IMR-90 (cell line): ENCODE measurements around the gene RNF34. TPM values are rescaled to one million over a fixed set of nuclear protein-coding genes. Genes with fewer than 3 reads are reported as not detected.

ENCODE experiments used
- ATAC-seq: fragments of 200-7000 bp; cut with Tn5 transposase; 2 replicates; pipeline ENCODE4 v1.9.1; 2020; ENCODE audit warnings: low read depth, mild to moderate bottlenecking, moderate library complexity
- BruUV-seq: library from RNA; stranded (reverse); fragments of 400-500 nt; replicated peaks from 2 replicates; lab custom pipeline; 2021; lab: Mats Ljungman, UMichigan
- CTCF ChIA-PET: fragments of 300-600 bp; formaldehyde crosslinking; extraction: SDS; loops from one replicate; lab custom pipeline; 2021; ENCODE audit warnings: antibody characterized with exemption; lab: Yijun Ruan, JAX
- POLR2A ChIA-PET: fragments of 300-600 bp; sonication (Branson Sonifier 250); formaldehyde crosslinking; loops from one replicate; lab custom pipeline; 2022; ENCODE audit warnings: antibody characterized with exemption; ENCODE audit not compliant: unreplicated experiment; lab: Charles Lee
- DNase-seq: peaks from one replicate; pipeline ENCODE4 v3.0.0; 2013
- H2AFZ ChIP-seq: replicated peaks from 2 replicates; pipeline ENCODE3; 2013; ENCODE audit warnings: low read length, mild to moderate bottlenecking; ENCODE audit not compliant: poor library complexity
- H2AK5ac ChIP-seq: 2 replicates; pipeline ENCODE4 v1.6.1; 2013; ENCODE audit warnings: low read depth, low read length, inconsistent platforms
- H2AK9ac ChIP-seq: replicated peaks from 2 replicates; pipeline ENCODE3; 2013; ENCODE audit warnings: mild to moderate bottlenecking, low read depth, low read length, moderate library complexity; ENCODE audit not compliant: poor library complexity
- H2BK120ac ChIP-seq: 2 replicates; pipeline ENCODE4 v1.6.1; 2013; ENCODE audit warnings: low read depth, low read length, inconsistent platforms
- H2BK15ac ChIP-seq: 3 replicates; pipeline ENCODE4 v1.6.1; 2013; ENCODE audit warnings: low read depth, low read length, inconsistent platforms
- H2BK20ac ChIP-seq: 2 replicates; pipeline ENCODE4 v1.6.1; 2013; ENCODE audit warnings: low read depth, mild to moderate bottlenecking, inconsistent platforms, low read length, moderate library complexity
- H2BK5ac ChIP-seq: 2 replicates; pipeline ENCODE4 v1.6.1; 2013; ENCODE audit warnings: mild to moderate bottlenecking, low read depth, low read length, inconsistent platforms; ENCODE audit not compliant: poor library complexity, severe bottlenecking
- H3K14ac ChIP-seq: replicated peaks from 2 replicates; pipeline ENCODE4 v1.6.1; 2013; ENCODE audit warnings: low read depth, low read length, inconsistent platforms
- H3K18ac ChIP-seq: 2 replicates; pipeline ENCODE4 v1.6.1; 2013; ENCODE audit warnings: low read depth, low read length, control low read depth
- H3K23ac ChIP-seq: 2 replicates; pipeline ENCODE4 v1.6.1; 2013; ENCODE audit warnings: low read depth, low read length, inconsistent platforms
- H3K27ac ChIP-seq: 2 replicates; pipeline ENCODE4 v1.5.1; 2013; ENCODE audit warnings: mild to moderate bottlenecking, control low read depth, low read length; ENCODE audit not compliant: insufficient read depth
- H3K27me3 ChIP-seq: 2 replicates; pipeline ENCODE4 v1.6.1; 2013; ENCODE audit warnings: low read length; ENCODE audit not compliant: control insufficient read depth, insufficient read depth
- H3K36me3 ChIP-seq: 2 replicates; pipeline ENCODE4 v1.6.1; 2013; ENCODE audit warnings: low read length, mixed read lengths; ENCODE audit not compliant: control insufficient read depth, insufficient read depth
- H3K4ac ChIP-seq: 2 replicates; pipeline ENCODE4 v1.6.1; 2013; ENCODE audit warnings: low read depth, low read length, inconsistent platforms
- H3K4me1 ChIP-seq: 2 replicates; pipeline ENCODE4 v1.6.1; 2013; ENCODE audit warnings: low read length, mixed read lengths; ENCODE audit not compliant: control insufficient read depth, insufficient read depth
- H3K4me2 ChIP-seq: 2 replicates; pipeline ENCODE4 v1.6.1; 2013; ENCODE audit warnings: low read depth, mild to moderate bottlenecking, control low read depth, low read length, moderate library complexity
- H3K4me3 ChIP-seq: 2 replicates; pipeline ENCODE4 v1.5.1; 2013; ENCODE audit warnings: low read depth, mild to moderate bottlenecking, control low read depth, low read length, moderate library complexity; ENCODE audit not compliant: insufficient read depth
- H3K56ac ChIP-seq: 2 replicates; pipeline ENCODE4 v1.6.1; 2013; ENCODE audit warnings: low read length, inconsistent platforms; ENCODE audit not compliant: insufficient read depth; ENCODE audit errors: extremely low read depth
- H3K79me1 ChIP-seq, 2 experiments: 2 replicates each; pipeline ENCODE4 v1.6.1; 2013; ENCODE audit warnings: low read length in 2 of 2, inconsistent platforms in 1 of 2, low read depth in 1 of 2
- H3K9ac ChIP-seq: 2 replicates; pipeline ENCODE4 v1.6.1; 2013; ENCODE audit warnings: low read depth, low read length, control low read depth
- H3K9me1 ChIP-seq: 2 replicates; pipeline ENCODE4 v1.6.1; 2013; ENCODE audit warnings: low read length, inconsistent platforms; ENCODE audit not compliant: insufficient read depth
- H3K9me3 ChIP-seq: 2 replicates; pipeline ENCODE4 v1.6.1; 2013; ENCODE audit warnings: low read length; ENCODE audit not compliant: control insufficient read depth, insufficient read depth
- H4K20me1 ChIP-seq: 2 replicates; pipeline ENCODE4 v1.6.1; 2013; ENCODE audit warnings: low read length, inconsistent platforms; ENCODE audit not compliant: insufficient read depth
- H4K5ac ChIP-seq: 2 replicates; pipeline ENCODE4 v1.6.1; 2013; ENCODE audit warnings: mild to moderate bottlenecking, low read depth, low read length, control low read depth
- H4K8ac ChIP-seq, 2 experiments: 2 replicates each; pipeline ENCODE4 v1.6.1; 2013; ENCODE audit warnings: low read depth in 2 of 2, low read length in 2 of 2, control low read depth in 1 of 2, inconsistent platforms in 1 of 2
- H4K91ac ChIP-seq: 2 replicates; pipeline ENCODE4 v1.6.1; 2013; ENCODE audit warnings: low read depth, low read length, inconsistent platforms; ENCODE audit not compliant: insufficient read depth
- BHLHE40 ChIP-seq: fragments of 150-350 bp; IDR thresholded peaks from 2 replicates; pipeline ENCODE4 v1.6.1; 2016; ENCODE audit warnings: mild to moderate bottlenecking, low read depth, low read length
- CEBPB ChIP-seq: IDR thresholded peaks from 2 replicates; pipeline ENCODE4 v1.6.1; 2012; ENCODE audit warnings: low read depth, low read length, improper control_type of control experiment
- CHD1 ChIP-seq: IDR thresholded peaks from 2 replicates; pipeline ENCODE4 v1.6.1; 2012; ENCODE audit warnings: low read depth, low read length, improper control_type of control experiment
- FOS ChIP-seq: fragments of 150-350 bp; IDR thresholded peaks from 2 replicates; pipeline ENCODE4 v1.6.1; 2016; ENCODE audit warnings: low read depth, low read length
- MAZ ChIP-seq: IDR thresholded peaks from 2 replicates; pipeline ENCODE4 v1.6.1; 2012; ENCODE audit warnings: low read depth, mild to moderate bottlenecking, low read length, improper control_type of control experiment, moderate library complexity, borderline replicate concordance
- MXI1 ChIP-seq: IDR thresholded peaks from 2 replicates; pipeline ENCODE4 v1.6.1; 2012; ENCODE audit warnings: low read depth, mild to moderate bottlenecking, low read length, moderate library complexity, borderline replicate concordance
- NFE2L2 ChIP-seq: fragments of 150-350 bp; IDR thresholded peaks from 2 replicates; pipeline ENCODE4 v1.6.1; 2016; ENCODE audit warnings: low read depth, mild to moderate bottlenecking, low read length
- RFX5 ChIP-seq: IDR thresholded peaks from 2 replicates; pipeline ENCODE4 v1.8.0; 2012; ENCODE audit warnings: low read depth, mild to moderate bottlenecking, low read length, moderate library complexity
- SMC3 ChIP-seq: fragments of 150-350 bp; IDR thresholded peaks from 2 replicates; pipeline ENCODE4 v1.6.1; 2016; ENCODE audit warnings: low read depth, mild to moderate bottlenecking, antibody characterized with exemption, low read length, moderate library complexity
- USF2 ChIP-seq: fragments of 150-350 bp; IDR thresholded peaks from 2 replicates; pipeline ENCODE4 v1.6.1; 2017; ENCODE audit warnings: mild to moderate bottlenecking, antibody characterized with exemption, low read length, low read depth
- WGBS, 2 experiments: methylation state at CpG; one replicate each; pipeline versions ENCODE4 v1.1.5 to v1.1.7; 2013; ENCODE audit warnings: missing lambda C conversion rate in 2 of 2; ENCODE audit not compliant: insufficient read length in 1 of 2; ENCODE audit errors: extremely low coverage in 2 of 2; 5-methylcytosine and 5-hydroxymethylcytosine counted together
- dilution Hi-C: fragments of 300-500 bp; cut with HindIII; formaldehyde crosslinking; loops from one replicate; pipeline ENCODE4 v1.14.3; 2018; ENCODE audit warnings: low sequenced_read_pairs; ENCODE audit not compliant: unreplicated experiment
- in situ Hi-C: fragments of 300-500 bp; cut with MboI; formaldehyde crosslinking; loops from 3 replicates; pipeline ENCODE4 v1.14.3; 2019; ENCODE audit warnings: low sequenced_read_pairs, inconsistent platforms, mixed read lengths
- intact Hi-C: fragments of 100-400 bp; cut with micrococcal nuclease; formaldehyde crosslinking; loops from 2 replicates; pipeline ENCODE4 v1.10.0; 2022
- polyA plus RNA-seq, 3 experiments: library from polyadenylated mRNA; depleted of rRNA; stranded (reverse); fragments of >200 nt; gene quantifications; 2 replicates each; pipeline ENCODE4 v1.2.3, GENCODE V29; 2012; ENCODE audit warnings: low replicate concordance in 1 of 3
- total RNA-seq: library from RNA; depleted of rRNA; stranded (reverse); fragments of >200 nt; gene quantifications from 2 replicates; pipeline ENCODE4 v1.2.3, GENCODE V29; 2012
- TF ChIP-seq, protein P1 (sequence below): conservative IDR thresholded peaks from 2 replicates; pipeline ENCODE4 v1.5.1; 2012; ENCODE audit warnings: mild to moderate bottlenecking, low read depth, low read length, improper control_type of control experiment

The RNF34 gene
- total and polyA plus RNA-seq, 2 of the 4 experiments (the other 2 are of a cell fraction) = 33.2 to 69.5 TPM

DNA sequence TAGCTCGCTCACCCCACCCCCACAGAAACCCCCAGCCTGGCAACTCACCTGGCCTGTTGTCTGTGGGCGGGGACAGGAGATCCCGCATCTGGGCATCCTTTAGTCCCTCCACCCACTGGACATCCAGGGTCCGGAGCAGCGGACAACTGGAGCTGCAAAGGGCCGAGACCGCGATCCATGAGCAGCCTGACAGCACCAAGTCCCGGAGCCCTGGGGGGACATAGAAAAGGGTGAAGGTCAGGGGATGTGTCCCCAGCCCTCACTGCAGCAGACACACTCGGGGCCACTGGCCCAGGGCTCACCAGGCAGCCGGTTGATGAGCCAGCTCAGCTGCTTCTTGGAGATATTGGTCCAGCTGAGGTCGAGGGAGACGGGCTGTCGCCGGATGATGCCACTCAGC lies 40.9 kb downstream of the RNF34 start:
- POLR2A ChIA-PET = interaction anchor here (0.5 kb wide), 1 partner anchor 284 kb away, joined by 8 read pairs; no protein-coding TSS in a partner anchor
- no TSS peak for BruUV-seq

More for the DNA sequence above, 40.9 kb downstream of the RNF34 start:
- Histone ChIP-seq H2BK20ac (no peak overlapping the region), H3K4ac (no peak overlapping the region), H4K91ac (no peak overlapping the region), H3K9ac (no peak overlapping the region), H3K9me3 (no peaks in the 10 kb centered on the region), H3K9me1 (0 out of 2 replicates have a peak, but pooled peaks cover 7% of the 10 kb centered on the region), H3K27me3 (no peaks in the 10 kb centered on the region), H3K56ac (no peak overlapping the region), H3K18ac (no peak overlapping the region), H3K4me2 (no peak overlapping the region), H3K27ac (no peak overlapping the region), H3K4me1 (no peaks in the 10 kb centered on the region), H2BK5ac (no peak overlapping the region), H3K4me3 (no peak overlapping the region), H4K20me1 (no peaks in the 10 kb centered on the region), H4K5ac (no peak overlapping the region), H3K14ac (no peak overlapping the region), H2BK15ac (no peak overlapping the region), H3K79me1 (peaks cover 7 to 31% of the 10 kb centered on the region in 2 experiments; a peak in 2 of 4 replicates), H3K36me3 (peaks cover 51% of the 10 kb centered on the region), H2AK5ac (no peak overlapping the region), H3K23ac (no peak overlapping the region), H2AFZ (no peak overlapping the region), H2AK9ac (no peak overlapping the region), H4K8ac (no peak overlapping the region), H2BK120ac (no peak overlapping the region)
- TF ChIP-seq FOS = no peak
- TF ChIP-seq, protein P1, sequence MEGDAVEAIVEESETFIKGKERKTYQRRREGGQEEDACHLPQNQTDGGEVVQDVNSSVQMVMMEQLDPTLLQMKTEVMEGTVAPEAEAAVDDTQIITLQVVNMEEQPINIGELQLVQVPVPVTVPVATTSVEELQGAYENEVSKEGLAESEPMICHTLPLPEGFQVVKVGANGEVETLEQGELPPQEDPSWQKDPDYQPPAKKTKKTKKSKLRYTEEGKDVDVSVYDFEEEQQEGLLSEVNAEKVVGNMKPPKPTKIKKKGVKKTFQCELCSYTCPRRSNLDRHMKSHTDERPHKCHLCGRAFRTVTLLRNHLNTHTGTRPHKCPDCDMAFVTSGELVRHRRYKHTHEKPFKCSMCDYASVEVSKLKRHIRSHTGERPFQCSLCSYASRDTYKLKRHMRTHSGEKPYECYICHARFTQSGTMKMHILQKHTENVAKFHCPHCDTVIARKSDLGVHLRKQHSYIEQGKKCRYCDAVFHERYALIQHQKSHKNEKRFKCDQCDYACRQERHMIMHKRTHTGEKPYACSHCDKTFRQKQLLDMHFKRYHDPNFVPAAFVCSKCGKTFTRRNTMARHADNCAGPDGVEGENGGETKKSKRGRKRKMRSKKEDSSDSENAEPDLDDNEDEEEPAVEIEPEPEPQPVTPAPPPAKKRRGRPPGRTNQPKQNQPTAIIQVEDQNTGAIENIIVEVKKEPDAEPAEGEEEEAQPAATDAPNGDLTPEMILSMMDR = no peak
- no peak for TF ChIP-seq USF2
- TF ChIP-seq BHLHE40 = no peak
- TF ChIP-seq CEBPB = no peak
- no peak for TF ChIP-seq MXI1
- no peak for TF ChIP-seq MAZ
- TF ChIP-seq CHD1 = no peak
- TF ChIP-seq RFX5 = no peak
- no peak for TF ChIP-seq NFE2L2
- TF ChIP-seq SMC3 = no peak
- 100% methylated on average over 6 of the region's 15 CpGs; no CpG with 5 or more reads in 1 of the 2 experiments for WGBS, 2 experiments
- ATAC-seq = no peak
- intact Hi-C loops (no loop called here), dilution Hi-C loops (no loop called here), in situ Hi-C loops (no loop called here)
- CTCF ChIA-PET = no interaction called here
- no peak for DNase-seq
